HL-60 (cell line): ENCODE measurements around the gene ZNRF3.

ENCODE experiments used
- CTCF ChIP-seq: IDR thresholded peaks from one replicate; pipeline ENCODE4 v1.5.1; 2011; ENCODE audit warnings: low read length, control low read depth, inconsistent platforms; ENCODE audit not compliant: insufficient read depth
- POLR2AphosphoS5 ChIP-seq: IDR thresholded peaks from 2 replicates; pipeline ENCODE4 v1.6.1; 2012; ENCODE audit warnings: low read depth
- REST ChIP-seq: IDR thresholded peaks from 2 replicates; pipeline ENCODE4 v1.6.1; 2012; ENCODE audit warnings: low read depth; ENCODE audit not compliant: insufficient replicate concordance
- SPI1 ChIP-seq: IDR thresholded peaks from 2 replicates; pipeline ENCODE4 v1.6.1; 2012; ENCODE audit warnings: low read depth, mild to moderate bottlenecking, borderline replicate concordance

DNA sequence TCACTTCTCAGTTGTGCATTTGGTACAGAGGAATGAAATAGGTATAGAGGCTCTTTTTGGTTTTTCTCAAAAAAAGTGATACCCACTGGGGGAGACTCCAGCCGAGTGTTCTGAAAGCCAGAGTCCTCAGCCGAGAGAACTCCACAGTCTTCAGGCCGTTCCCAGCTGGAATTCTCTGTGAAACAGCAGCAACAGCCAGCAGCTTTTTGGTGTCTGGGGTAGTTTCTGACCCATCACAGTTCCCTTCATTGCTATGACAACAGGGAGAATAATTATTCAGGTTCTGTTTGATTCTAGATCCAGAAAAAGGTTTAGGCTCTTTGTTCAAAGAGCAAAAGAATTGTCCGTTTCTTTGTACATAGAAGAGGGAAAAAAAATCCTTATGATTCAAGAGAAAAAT, 93.7 kb downstream of the ZNRF3 start:
- TF ChIP-seq CTCF (no peak), SPI1 (no peak), POLR2AphosphoS5 (no peak), REST (no peak)
